Measurements from ENCODE around the gene METTL26.

The METTL26 gene

GRCh38 chr16:674214-674881, 38.2 kb upstream of the METTL26 start:
- WGBS, 2 experiments (ENCODE audit: insufficient coverage in 2 of 2), result 93 to 95% methylated on average over 17 to 22 of the region's 22 CpGs
- Histone ChIP-seq H3K4me3 (ENCODE audit: extremely low read depth, insufficient read depth, low read length, poor library complexity, severe bottlenecking) (no peak overlapping the region), H3K36me3 (ENCODE audit: control insufficient read depth, insufficient read depth, low read length) (peaks cover 46% of the 10 kb centered on the region), H3K4me1 (ENCODE audit: control insufficient read depth, insufficient read depth, low read length, poor library complexity, severe bottlenecking) (peaks cover 12% of the 10 kb centered on the region), H3K27ac (ENCODE audit: low read depth, low read length, severe bottlenecking) (no peak overlapping the region), H3K9me3 (ENCODE audit: control insufficient read depth, low read length) (no peaks in the 10 kb centered on the region)

GRCh38 chr16:673399-673991, 37.4 kb upstream of the METTL26 start:
- H3K4me1 ChIP-seq (ENCODE audit: control insufficient read depth, insufficient read depth, low read length, poor library complexity, severe bottlenecking), result peaks cover 17% of the 10 kb centered on the region
- no peak overlapping the region for H3K27ac ChIP-seq (ENCODE audit: low read depth, low read length, severe bottlenecking)
- H3K4me3 ChIP-seq (ENCODE audit: extremely low read depth, insufficient read depth, low read length, poor library complexity, severe bottlenecking), result no peak overlapping the region
- H3K36me3 ChIP-seq (ENCODE audit: control insufficient read depth, insufficient read depth, low read length), result peaks cover 49% of the 10 kb centered on the region
- H3K9me3 ChIP-seq (ENCODE audit: control insufficient read depth, low read length), result no peaks in the 10 kb centered on the region
- WGBS, 2 experiments (ENCODE audit: insufficient coverage in 2 of 2), result 98 to 99% methylated on average over 12 to 18 of the region's 18 CpGs

- peaks cover 17% of the 10 kb centered on the region for H3K4me1 ChIP-seq (ENCODE audit: control insufficient read depth, insufficient read depth, low read length, poor library complexity, severe bottlenecking)
- H3K36me3 ChIP-seq (ENCODE audit: control insufficient read depth, insufficient read depth, low read length), result peaks cover 49% of the 10 kb centered on the region
- WGBS, 2 experiments (ENCODE audit: insufficient coverage in 2 of 2), result 98 to 100% methylated on average over 20 to 21 of the region's 21 CpGs
- H3K9me3 ChIP-seq (ENCODE audit: control insufficient read depth, low read length), result no peaks in the 10 kb centered on the region
- H3K27ac ChIP-seq (ENCODE audit: low read depth, low read length, severe bottlenecking), result no peak overlapping the region
- no peak overlapping the region for H3K4me3 ChIP-seq (ENCODE audit: extremely low read depth, insufficient read depth, low read length, poor library complexity, severe bottlenecking)
Observed at GRCh38 chr16:672851-673250, 36.7 kb upstream of the METTL26 start.

- peaks cover 17% of the 10 kb centered on the region for H3K4me1 ChIP-seq (ENCODE audit: control insufficient read depth, insufficient read depth, low read length, poor library complexity, severe bottlenecking)
- 97 to 98% methylated on average over 17 to 19 of the region's 19 CpGs for WGBS, 2 experiments (ENCODE audit: insufficient coverage in 2 of 2)
- no peak overlapping the region for H3K27ac ChIP-seq (ENCODE audit: low read depth, low read length, severe bottlenecking)
- H3K36me3 ChIP-seq (ENCODE audit: control insufficient read depth, insufficient read depth, low read length), result peaks cover 49% of the 10 kb centered on the region
- no peaks in the 10 kb centered on the region for H3K9me3 ChIP-seq (ENCODE audit: control insufficient read depth, low read length)
- H3K4me3 ChIP-seq (ENCODE audit: extremely low read depth, insufficient read depth, low read length, poor library complexity, severe bottlenecking), result no peak overlapping the region
Observed at GRCh38 chr16:672371-672770, 36.3 kb upstream of the METTL26 start.

GRCh38 chr16:671353-672131, 35.4 kb upstream of the METTL26 start:
- Histone ChIP-seq H3K36me3 (ENCODE audit: control insufficient read depth, insufficient read depth, low read length) (peaks cover 49% of the 10 kb centered on the region), H3K9me3 (ENCODE audit: control insufficient read depth, low read length) (no peaks in the 10 kb centered on the region)

GRCh38 chr16:670485-671352, 34.6 kb upstream of the METTL26 start:
- no peak overlapping the region for H3K27ac ChIP-seq (ENCODE audit: low read depth, low read length, severe bottlenecking)
- peaks cover 49% of the 10 kb centered on the region for H3K36me3 ChIP-seq (ENCODE audit: control insufficient read depth, insufficient read depth, low read length)
- WGBS, 2 experiments (ENCODE audit: insufficient coverage in 2 of 2), result 97 to 98% methylated on average over 41 to 51 of the region's 52 CpGs
- no peaks in the 10 kb centered on the region for H3K9me3 ChIP-seq (ENCODE audit: control insufficient read depth, low read length)
- no peak overlapping the region for H3K4me3 ChIP-seq (ENCODE audit: extremely low read depth, insufficient read depth, low read length, poor library complexity, severe bottlenecking)
- H3K4me1 ChIP-seq (ENCODE audit: control insufficient read depth, insufficient read depth, low read length, poor library complexity, severe bottlenecking), result peaks cover 17% of the 10 kb centered on the region

More at GRCh38 chr16:671353-672131, 35.4 kb upstream of the METTL26 start:
- no peak overlapping the region for H3K27ac ChIP-seq (ENCODE audit: low read depth, low read length, severe bottlenecking)
- H3K4me3 ChIP-seq (ENCODE audit: extremely low read depth, insufficient read depth, low read length, poor library complexity, severe bottlenecking), result no peak overlapping the region
- 93 to 99% methylated on average over 30 to 34 of the region's 40 CpGs for WGBS, 2 experiments (ENCODE audit: insufficient coverage in 2 of 2)
- H3K4me1 ChIP-seq (ENCODE audit: control insufficient read depth, insufficient read depth, low read length, poor library complexity, severe bottlenecking), result peaks cover 17% of the 10 kb centered on the region

- Histone ChIP-seq H3K27ac (ENCODE audit: low read depth, low read length, severe bottlenecking) (no peak overlapping the region), H3K36me3 (ENCODE audit: control insufficient read depth, insufficient read depth, low read length) (peaks cover 49% of the 10 kb centered on the region), H3K4me3 (ENCODE audit: extremely low read depth, insufficient read depth, low read length, poor library complexity, severe bottlenecking) (no peak overlapping the region), H3K4me1 (ENCODE audit: control insufficient read depth, insufficient read depth, low read length, poor library complexity, severe bottlenecking) (peaks cover 9% of the 10 kb centered on the region), H3K9me3 (ENCODE audit: control insufficient read depth, low read length) (no peaks in the 10 kb centered on the region)
- WGBS, 2 experiments (ENCODE audit: insufficient coverage in 2 of 2), result 96 to 99% methylated on average over 11 to 12 of the region's 13 CpGs
Observed at GRCh38 chr16:669666-670065, 33.6 kb upstream of the METTL26 start.

GRCh38 chr16:668519-669171, 32.5 kb upstream of the METTL26 start:
- 16% methylated on average over 47 to 50 of the region's 50 CpGs for WGBS, 2 experiments (ENCODE audit: insufficient coverage in 2 of 2)
- peak overlapping the region; percentile 80 for H3K4me3 ChIP-seq (ENCODE audit: extremely low read depth, insufficient read depth, low read length, poor library complexity, severe bottlenecking)
- H3K9me3 ChIP-seq (ENCODE audit: control insufficient read depth, low read length), result no peaks in the 10 kb centered on the region
- H3K36me3 ChIP-seq (ENCODE audit: control insufficient read depth, insufficient read depth, low read length), result peaks cover 43% of the 10 kb centered on the region
- H3K4me1 ChIP-seq (ENCODE audit: control insufficient read depth, insufficient read depth, low read length, poor library complexity, severe bottlenecking), result peaks cover 7% of the 10 kb centered on the region
- H3K27ac ChIP-seq (ENCODE audit: low read depth, low read length, severe bottlenecking), result no peak overlapping the region

GRCh38 chr16:667780-668518, 31.8 kb upstream of the METTL26 start, which contains the start of gene RHOT2:
TSS of gene RHOT2 (plus strand) at chr16:668132. CDS start at chr16:668200, 68 bp downstream.
- Histone ChIP-seq H3K9me3 (ENCODE audit: control insufficient read depth, low read length) (no peaks in the 10 kb centered on the region), H3K36me3 (ENCODE audit: control insufficient read depth, insufficient read depth, low read length) (peaks cover 36% of the 10 kb centered on the region), H3K4me1 (ENCODE audit: control insufficient read depth, insufficient read depth, low read length, poor library complexity, severe bottlenecking) (peaks cover 7% of the 10 kb centered on the region), H3K27ac (ENCODE audit: low read depth, low read length, severe bottlenecking) (no peak within 1 kb of the TSS), H3K4me3 (ENCODE audit: extremely low read depth, insufficient read depth, low read length, poor library complexity, severe bottlenecking) (peak within 1 kb of the TSS; percentile 80)
- WGBS, 2 experiments (ENCODE audit: insufficient coverage in 2 of 2), result 0 to 2% methylated on average over 43 to 66 of the region's 78 CpGs
